CD8-positive, alpha-beta memory T cell (primary cell): Measurements from ENCODE around the gene BORCS8. TPM values are rescaled to one million over a fixed set of nuclear protein-coding genes. Genes with fewer than 3 reads are reported as not detected.

Source experiments
- CTCF ChIA-PET: fragments of 350-600 bp; sonication (Branson Sonifier 250); formaldehyde crosslinking; loops from one replicate; lab custom pipeline; 2021; ENCODE audit warnings: antibody characterized with exemption; lab: Charles Lee
- POLR2A ChIA-PET: fragments of 350-600 bp; sonication (Branson Sonifier 250); formaldehyde crosslinking; loops from one replicate; lab custom pipeline; 2021; ENCODE audit warnings: antibody characterized with exemption; lab: Charles Lee
- DNase-seq, 5 donors: peaks; one replicate each; pipeline versions ENCODE4 v3.0.0 to v3.0.0-alpha.2; 2020 to 2022; ENCODE audit warnings: mixed read lengths in 1 of 5
- H3K27ac ChIP-seq: one replicate; pipeline ENCODE4 v1.7.0; 2013; ENCODE audit warnings: low read depth, mild to moderate bottlenecking, low read length, moderate library complexity
- H3K27me3 ChIP-seq: 2 replicates; pipeline ENCODE4 v1.7.0; 2013; ENCODE audit warnings: low read length, mild to moderate bottlenecking; ENCODE audit not compliant: insufficient read depth, poor library complexity, severe bottlenecking
- H3K36me3 ChIP-seq: 2 replicates; pipeline ENCODE4 v1.7.0; 2013; ENCODE audit warnings: mild to moderate bottlenecking, low read length, moderate library complexity; ENCODE audit not compliant: insufficient read depth
- H3K4me1 ChIP-seq: 2 replicates; pipeline ENCODE4 v1.7.0; 2013; ENCODE audit warnings: mild to moderate bottlenecking, low read length, moderate library complexity; ENCODE audit not compliant: insufficient read depth
- H3K4me3 ChIP-seq: 2 replicates; pipeline ENCODE4 v1.7.0; 2013; ENCODE audit warnings: mild to moderate bottlenecking, low read length
- H3K9me3 ChIP-seq: 2 replicates; pipeline ENCODE4 v1.7.0; 2013; ENCODE audit warnings: mild to moderate bottlenecking, low read length
- H3K27ac Mint-ChIP-seq, 8 donors: one replicate each; pipeline ENCODE4 v1.8.0; 2020 to 2021; ENCODE audit warnings: mixed read lengths in 8 of 8, mild to moderate bottlenecking in 6 of 8, inconsistent platforms in 3 of 8, moderate library complexity in 3 of 8
- H3K27me3 Mint-ChIP-seq, 2 donors: one replicate each; pipeline ENCODE4 v1.8.0; 2020 to 2021; ENCODE audit warnings: mixed read lengths in 2 of 2, mild to moderate bottlenecking in 1 of 2, moderate library complexity in 1 of 2
- H3K36me3 Mint-ChIP-seq, 3 donors: one replicate each; pipeline ENCODE4 v1.8.0; 2020 to 2021; ENCODE audit warnings: mixed read lengths in 3 of 3, inconsistent platforms in 1 of 3, mild to moderate bottlenecking in 1 of 3
- H3K4me1 Mint-ChIP-seq, 3 donors: one replicate each; pipeline ENCODE4 v1.8.0; 2020 to 2021; ENCODE audit warnings: mixed read lengths in 3 of 3, inconsistent platforms in 1 of 3, mild to moderate bottlenecking in 1 of 3
- H3K4me3 Mint-ChIP-seq, 7 donors: one replicate each; pipeline ENCODE4 v1.8.0; 2020 to 2021; ENCODE audit warnings: mixed read lengths in 7 of 7, mild to moderate bottlenecking in 6 of 7, moderate library complexity in 4 of 7, inconsistent platforms in 2 of 7
- H3K9me3 Mint-ChIP-seq, 5 donors: one replicate each; pipeline ENCODE4 v1.8.0; 2020 to 2022; ENCODE audit warnings: mixed read lengths in 5 of 5, mild to moderate bottlenecking in 3 of 5, moderate library complexity in 2 of 5, inconsistent platforms in 1 of 5
- polyA plus RNA-seq: library from polyadenylated mRNA; unstranded; fragments of 300-500 nt; fragmentation: Illumina TruSeq; gene quantifications from one replicate; pipeline ENCODE4 v1.2.3, GENCODE V29; 2021
- total RNA-seq, 2 experiments: library from RNA; stranded (reverse); gene quantifications; one replicate each; pipeline ENCODE4 v1.2.3, GENCODE V29; 2021

The BORCS8 gene
- total and polyA plus RNA-seq, 3 experiments from 2014 or later = 18.7 to 40.1 (median 37.3) TPM

- H3K9me3 Mint-ChIP-seq = no peaks in the 10 kb centered on the region
- POLR2A ChIA-PET = no interaction called here
- H3K4me1 ChIP-seq = no peaks in the 10 kb centered on the region
- CTCF ChIA-PET = interaction anchor here (1.8 kb wide), 1 partner anchor 11 kb away, joined by 7 read pairs; no protein-coding TSS in a partner anchor
- H3K4me1 Mint-ChIP-seq = peaks cover 0 to 4% (median 0%) of the 10 kb centered on the region in 3 donors
- H3K27me3 ChIP-seq = peaks cover 28% of the 10 kb centered on the region
- H3K27ac ChIP-seq = no peak overlapping the region
- H3K27me3 Mint-ChIP-seq = peaks cover 41 to 54% of the 10 kb centered on the region in 2 donors
- H3K27ac Mint-ChIP-seq = no peak overlapping the region
- H3K4me3 ChIP-seq = no peak overlapping the region
- peaks cover 0 to 9% (median 0%) of the 10 kb centered on the region in 3 donors for H3K36me3 Mint-ChIP-seq
- H3K36me3 ChIP-seq = no peaks in the 10 kb centered on the region
- no peak for DNase-seq
- no peaks in the 10 kb centered on the region for H3K9me3 ChIP-seq
- H3K4me3 Mint-ChIP-seq = no peak overlapping the region
Observed at GRCh38 chr19:19213426-19214158, 21.6 kb upstream of the BORCS8 start.

- H3K4me3 Mint-ChIP-seq = no peak overlapping the region
- H3K4me1 Mint-ChIP-seq = peaks cover 0 to 4% (median under 1%) of the 10 kb centered on the region in 3 donors
- Histone ChIP-seq H3K36me3 (no peaks in the 10 kb centered on the region), H3K4me1 (peaks cover 2% of the 10 kb centered on the region), H3K27ac (no peak overlapping the region), H3K4me3 (no peak overlapping the region), H3K27me3 (peaks cover 28% of the 10 kb centered on the region), H3K9me3 (no peaks in the 10 kb centered on the region)
- ChIA-PET POLR2A (no interaction called here), CTCF (no interaction called here)
- no peaks in the 10 kb centered on the region for H3K9me3 Mint-ChIP-seq
- peak overlapping the region in 1 of 8 donors; percentile 41 for H3K27ac Mint-ChIP-seq
- no peak for DNase-seq
- peaks cover 0 to 9% (median 0%) of the 10 kb centered on the region in 3 donors for H3K36me3 Mint-ChIP-seq
- H3K27me3 Mint-ChIP-seq = peaks cover 41 to 54% of the 10 kb centered on the region in 2 donors
Observed at GRCh38 chr19:19212916-19213315, 21.0 kb upstream of the BORCS8 start.

GRCh38 chr19:19211499-19212420 lies 19.8 kb upstream of the BORCS8 start, which contains the start of gene NCAN:
Gene NCAN (plus strand): TSS chr19:19211958. CDS start chr19:19216954, 4,996 bp downstream.
- ChIA-PET POLR2A (no interaction called here), CTCF (no interaction called here)
- Mint-ChIP-seq H3K27me3 (peaks cover 36 to 49% of the 10 kb centered on the region in 2 donors), H3K27ac (peak within 1 kb of the TSS in 2 of 8 donors; percentile 3 to 41), H3K9me3 (no peaks in the 10 kb centered on the region), H3K4me1 (peaks cover 11 to 16% (median 12%) of the 10 kb centered on the region in 3 donors), H3K4me3 (no peak within 1 kb of the TSS), H3K36me3 (peaks cover 0 to 9% (median 0%) of the 10 kb centered on the region in 3 donors)
- peaks cover 14% of the 10 kb centered on the region for H3K4me1 ChIP-seq
- no peak within 1 kb of the TSS for H3K27ac ChIP-seq
- DNase-seq = no peak
- H3K9me3 ChIP-seq = no peaks in the 10 kb centered on the region
- H3K4me3 ChIP-seq = no peak within 1 kb of the TSS
- peaks cover 28% of the 10 kb centered on the region for H3K27me3 ChIP-seq
- H3K36me3 ChIP-seq = no peaks in the 10 kb centered on the region

GRCh38 chr19:19209372-19209771 lies 17.4 kb upstream of the BORCS8 start:
- no peak for DNase-seq
- no peaks in the 10 kb centered on the region for H3K36me3 ChIP-seq
- H3K9me3 Mint-ChIP-seq = no peaks in the 10 kb centered on the region
- H3K4me1 ChIP-seq = peaks cover 16% of the 10 kb centered on the region
- no peak overlapping the region for H3K4me3 Mint-ChIP-seq
- ChIA-PET CTCF (no interaction called here), POLR2A (interaction anchor here (0.5 kb wide), 1 partner anchor 33 kb away, joined by 3 read pairs; no protein-coding TSS in a partner anchor)
- H3K36me3 Mint-ChIP-seq = peaks cover 0 to 2% (median 0%) of the 10 kb centered on the region in 3 donors
- no peak overlapping the region for H3K27ac Mint-ChIP-seq
- H3K4me3 ChIP-seq = no peak overlapping the region
- H3K9me3 ChIP-seq = no peaks in the 10 kb centered on the region
- peaks cover 23% of the 10 kb centered on the region for H3K27me3 ChIP-seq
- H3K27ac ChIP-seq = no peak overlapping the region
- peaks cover 32 to 36% of the 10 kb centered on the region in 2 donors for H3K27me3 Mint-ChIP-seq
- H3K4me1 Mint-ChIP-seq = peaks cover 13 to 18% (median 15%) of the 10 kb centered on the region in 3 donors

- ChIA-PET POLR2A (no interaction called here), CTCF (no interaction called here)
- Mint-ChIP-seq H3K36me3 (peaks cover 0 to 4% (median 0%) of the 10 kb centered on the region in 3 donors), H3K27ac (peak overlapping the region in 5 of 8 donors; percentile 14 to 70 (median 57)), H3K27me3 (peaks cover 21 to 26% of the 10 kb centered on the region in 2 donors), H3K9me3 (no peaks in the 10 kb centered on the region), H3K4me3 (peak overlapping the region in 5 of 7 donors; percentile 6 to 87 (median 25)), H3K4me1 (peaks cover 18 to 24% (median 20%) of the 10 kb centered on the region in 3 donors)
- DNase-seq = no peak
- no peak overlapping the region for H3K4me3 ChIP-seq
- H3K9me3 ChIP-seq = no peaks in the 10 kb centered on the region
- H3K36me3 ChIP-seq = no peaks in the 10 kb centered on the region
- H3K4me1 ChIP-seq = peaks cover 16% of the 10 kb centered on the region
- H3K27ac ChIP-seq = no peak overlapping the region
- peaks cover 12% of the 10 kb centered on the region for H3K27me3 ChIP-seq
Observed at GRCh38 chr19:19207637-19208572, 16.0 kb upstream of the BORCS8 start.

GRCh38 chr19:19206938-19207337 lies 15.0 kb upstream of the BORCS8 start:
- no peak for DNase-seq
- H3K36me3 Mint-ChIP-seq = peaks cover 0 to 10% (median 0%) of the 10 kb centered on the region in 3 donors
- peaks cover 28 to 33% (median 29%) of the 10 kb centered on the region in 3 donors for H3K4me1 Mint-ChIP-seq
- Histone ChIP-seq H3K27me3 (peaks cover 5% of the 10 kb centered on the region), H3K27ac (no peak overlapping the region), H3K36me3 (no peaks in the 10 kb centered on the region), H3K9me3 (no peaks in the 10 kb centered on the region), H3K4me1 (peaks cover 25% of the 10 kb centered on the region), H3K4me3 (no peak overlapping the region)
- CTCF ChIA-PET = interaction anchor here (0.8 kb wide), 1 partner anchor 22 kb away, joined by 3 read pairs; no protein-coding TSS in a partner anchor
- peak overlapping the region in 2 of 8 donors; percentile 59 to 92 for H3K27ac Mint-ChIP-seq
- peak overlapping the region in 5 of 7 donors; percentile 6 to 47 (median 32) for H3K4me3 Mint-ChIP-seq
- H3K27me3 Mint-ChIP-seq = peaks cover 14 to 23% of the 10 kb centered on the region in 2 donors
- H3K9me3 Mint-ChIP-seq = no peaks in the 10 kb centered on the region
- POLR2A ChIA-PET = no interaction called here
